Lung (tissue), 12 donors: Measurements from ENCODE around the gene SLC7A10. TPM values are rescaled to one million over a fixed set of nuclear protein-coding genes. Genes with fewer than 3 reads are reported as not detected.
A peak's percentile ranks its signal among the peaks of the same experiment; 100 is the strongest.

Source experiments
- ATAC-seq: fragments of 200-7000 bp; cut with Tn5 transposase; one replicate; pipeline ENCODE4 v1.9.1; 2020; ENCODE audit warnings: moderate number of reproducible peaks; ENCODE audit not compliant: insufficient read depth, low FRiP score
- DNase-seq, 3 donors: peaks; one replicate each; pipeline ENCODE4 v3.0.0-alpha.2; 2013 to 2017
- H3K27ac ChIP-seq, 2 donors: one replicate each; pipeline ENCODE4 v1.5.1; 2013; ENCODE audit warnings: mild to moderate bottlenecking in 2 of 2, moderate library complexity in 2 of 2, control low read depth in 1 of 2, inconsistent platforms in 1 of 2, low read depth in 1 of 2, low read length in 1 of 2
- H3K27me3 ChIP-seq, 3 donors: one replicate each; pipeline ENCODE4 v1.5.1; 2013; ENCODE audit warnings: low read length in 2 of 3; ENCODE audit not compliant: control insufficient read depth in 3 of 3, insufficient read depth in 3 of 3
- H3K36me3 ChIP-seq, 4 donors: one replicate each; pipeline ENCODE4 v1.5.1; 2013; ENCODE audit warnings: low read length in 4 of 4, mild to moderate bottlenecking in 1 of 4, moderate library complexity in 1 of 4; ENCODE audit not compliant: control insufficient read depth in 4 of 4, insufficient read depth in 4 of 4
- H3K4me1 ChIP-seq, 5 donors: one replicate each; pipeline ENCODE4 v1.5.1; 2013; ENCODE audit warnings: low read length in 5 of 5, mild to moderate bottlenecking in 2 of 5, moderate library complexity in 1 of 5; ENCODE audit not compliant: control insufficient read depth in 5 of 5, insufficient read depth in 5 of 5
- H3K4me3 ChIP-seq: one replicate; pipeline ENCODE4 v1.5.1; 2013; ENCODE audit warnings: mild to moderate bottlenecking, control low read depth, moderate library complexity
- H3K9ac ChIP-seq, 2 donors: one replicate each; pipeline ENCODE4 v1.5.1; 2013; ENCODE audit warnings: low read length in 2 of 2, control low read depth in 1 of 2; ENCODE audit not compliant: insufficient read depth in 1 of 2
- H3K9me3 ChIP-seq, 4 donors: one replicate each; pipeline ENCODE4 v1.5.1; 2013; ENCODE audit warnings: low read length in 3 of 4, mild to moderate bottlenecking in 1 of 4, moderate library complexity in 1 of 4; ENCODE audit not compliant: control insufficient read depth in 4 of 4, insufficient read depth in 3 of 4
- WGBS, 2 donors: extraction: QIAGEN DNeasy Blood & Tissue Kit; methylation state at CpG; one replicate each; pipeline ENCODE4 v1.1.7; 2013; 5-methylcytosine and 5-hydroxymethylcytosine counted together
- polyA plus RNA-seq, 2 donors: library from polyadenylated mRNA; stranded (reverse); fragments of 200-250 nt; gene quantifications; one replicate each; pipeline ENCODE4 v1.2.1, GENCODE V29; 2013
- total RNA-seq, 2 donors: library from RNA; depleted of rRNA in 1 of 2; stranded (reverse); fragments of >200 nt in 1 of 2; gene quantifications; one replicate each; pipeline ENCODE4 v1.2.1, GENCODE V29; 2014 to 2021
- TF ChIP-seq, protein P1 (sequence below): IDR thresholded peaks from 2 replicates; pipeline ENCODE4 v1.5.1; 2012; ENCODE audit warnings: mild to moderate bottlenecking; ENCODE audit errors: control extremely low read depth, extremely low read depth
- donor health status: control.
- donor health status: control.
- donor health status: Bipolar disorder and iron deficiency.
- donor health status: healthy.
- donor health status: DM: yes; HTN: yes; CAD: no.

The SLC7A10 gene
- total and polyA plus RNA-seq, 4 donors: 0.02 to 0.71 (median 0.16) TPM

DNA sequence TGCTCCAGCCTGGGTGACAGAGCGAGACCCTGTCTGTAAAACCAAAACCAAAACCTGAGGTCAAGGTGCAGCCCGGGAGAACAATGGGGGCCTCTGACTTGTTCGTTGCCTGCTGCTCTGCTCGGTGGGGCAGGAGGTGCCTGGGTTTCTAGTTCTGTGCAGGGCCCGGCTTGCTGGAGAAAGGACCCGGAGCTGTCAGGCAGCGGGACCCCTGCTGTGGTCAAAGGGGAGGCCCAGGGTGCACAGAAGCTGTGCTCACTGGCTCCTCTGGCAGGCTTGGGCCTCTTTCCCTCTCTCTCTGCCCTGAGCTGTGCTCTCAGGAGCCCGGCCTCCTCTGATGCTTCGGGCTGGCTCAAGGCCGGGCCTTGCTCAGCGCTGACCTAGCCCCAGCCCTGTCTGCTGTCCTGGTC, 28.1 kb downstream of the SLC7A10 start:
- no peak overlapping the region for H3K9ac ChIP-seq
- no peaks in the 10 kb centered on the region for H3K9me3 ChIP-seq
- H3K27me3 ChIP-seq: no peaks in the 10 kb centered on the region
- ATAC-seq (no peak), DNase-seq (no peak)
- H3K36me3 ChIP-seq: peaks cover 0 to 15% (median 5%) of the 10 kb centered on the region in 4 donors
- no peak overlapping the region for H3K4me3 ChIP-seq
- TF ChIP-seq, protein P1, sequence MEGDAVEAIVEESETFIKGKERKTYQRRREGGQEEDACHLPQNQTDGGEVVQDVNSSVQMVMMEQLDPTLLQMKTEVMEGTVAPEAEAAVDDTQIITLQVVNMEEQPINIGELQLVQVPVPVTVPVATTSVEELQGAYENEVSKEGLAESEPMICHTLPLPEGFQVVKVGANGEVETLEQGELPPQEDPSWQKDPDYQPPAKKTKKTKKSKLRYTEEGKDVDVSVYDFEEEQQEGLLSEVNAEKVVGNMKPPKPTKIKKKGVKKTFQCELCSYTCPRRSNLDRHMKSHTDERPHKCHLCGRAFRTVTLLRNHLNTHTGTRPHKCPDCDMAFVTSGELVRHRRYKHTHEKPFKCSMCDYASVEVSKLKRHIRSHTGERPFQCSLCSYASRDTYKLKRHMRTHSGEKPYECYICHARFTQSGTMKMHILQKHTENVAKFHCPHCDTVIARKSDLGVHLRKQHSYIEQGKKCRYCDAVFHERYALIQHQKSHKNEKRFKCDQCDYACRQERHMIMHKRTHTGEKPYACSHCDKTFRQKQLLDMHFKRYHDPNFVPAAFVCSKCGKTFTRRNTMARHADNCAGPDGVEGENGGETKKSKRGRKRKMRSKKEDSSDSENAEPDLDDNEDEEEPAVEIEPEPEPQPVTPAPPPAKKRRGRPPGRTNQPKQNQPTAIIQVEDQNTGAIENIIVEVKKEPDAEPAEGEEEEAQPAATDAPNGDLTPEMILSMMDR: no peak
- H3K27ac ChIP-seq: no peak overlapping the region
- 90 to 98% methylated on average over 11 of the region's 11 CpGs for WGBS, 2 donors
- H3K4me1 ChIP-seq: peaks cover 0 to 10% (median 6%) of the 10 kb centered on the region in 5 donors

DNA sequence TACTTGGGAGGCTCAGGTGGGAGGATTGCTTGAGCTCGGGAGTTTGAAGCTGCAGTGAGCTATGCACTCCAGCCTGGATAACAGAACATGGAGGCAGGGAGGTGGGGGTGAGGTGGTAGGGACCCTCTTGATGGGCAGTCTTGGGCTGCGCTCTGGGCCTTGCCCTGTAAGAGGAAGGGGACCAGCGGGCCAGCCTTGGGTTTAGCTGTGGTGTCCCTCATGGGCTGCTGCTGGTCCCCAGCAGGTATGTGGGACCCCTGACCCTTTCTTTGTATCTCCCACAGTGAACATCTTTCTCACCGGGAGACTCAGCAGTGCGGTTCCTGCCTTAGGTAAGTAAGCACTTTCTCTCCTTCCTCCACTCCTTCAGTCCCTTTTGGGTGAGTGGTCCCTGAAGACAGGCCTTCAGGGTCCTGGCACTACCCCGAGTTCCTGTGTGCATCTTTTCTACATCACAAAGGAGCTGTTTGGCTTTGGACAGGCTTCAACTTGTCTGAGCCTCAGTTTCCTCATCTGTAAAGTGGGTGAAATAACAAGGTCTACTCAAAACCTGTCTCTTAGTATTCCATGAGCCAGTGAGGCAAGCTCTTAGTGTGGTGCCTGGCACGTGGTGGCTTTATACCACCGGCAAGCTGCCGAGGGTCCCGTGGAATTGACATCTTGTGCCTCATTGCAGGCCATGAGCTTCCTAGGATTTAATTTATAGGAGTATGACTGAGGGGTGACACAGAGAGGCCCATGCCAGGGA, 29.0 kb downstream of the SLC7A10 start:
- ATAC-seq: no peak
- Histone ChIP-seq H3K9me3 (no peaks in the 10 kb centered on the region), H3K27ac (no peak overlapping the region), H3K27me3 (no peaks in the 10 kb centered on the region), H3K9ac (no peak overlapping the region), H3K4me3 (no peak overlapping the region), H3K36me3 (peaks cover 0 to 15% (median 4%) of the 10 kb centered on the region in 4 donors), H3K4me1 (peaks cover 0 to 10% (median 6%) of the 10 kb centered on the region in 5 donors)
- 95 to 96% methylated on average over 10 of the region's 10 CpGs for WGBS, 2 donors
- no peak for DNase-seq
- TF ChIP-seq, protein P1: no peak

DNA sequence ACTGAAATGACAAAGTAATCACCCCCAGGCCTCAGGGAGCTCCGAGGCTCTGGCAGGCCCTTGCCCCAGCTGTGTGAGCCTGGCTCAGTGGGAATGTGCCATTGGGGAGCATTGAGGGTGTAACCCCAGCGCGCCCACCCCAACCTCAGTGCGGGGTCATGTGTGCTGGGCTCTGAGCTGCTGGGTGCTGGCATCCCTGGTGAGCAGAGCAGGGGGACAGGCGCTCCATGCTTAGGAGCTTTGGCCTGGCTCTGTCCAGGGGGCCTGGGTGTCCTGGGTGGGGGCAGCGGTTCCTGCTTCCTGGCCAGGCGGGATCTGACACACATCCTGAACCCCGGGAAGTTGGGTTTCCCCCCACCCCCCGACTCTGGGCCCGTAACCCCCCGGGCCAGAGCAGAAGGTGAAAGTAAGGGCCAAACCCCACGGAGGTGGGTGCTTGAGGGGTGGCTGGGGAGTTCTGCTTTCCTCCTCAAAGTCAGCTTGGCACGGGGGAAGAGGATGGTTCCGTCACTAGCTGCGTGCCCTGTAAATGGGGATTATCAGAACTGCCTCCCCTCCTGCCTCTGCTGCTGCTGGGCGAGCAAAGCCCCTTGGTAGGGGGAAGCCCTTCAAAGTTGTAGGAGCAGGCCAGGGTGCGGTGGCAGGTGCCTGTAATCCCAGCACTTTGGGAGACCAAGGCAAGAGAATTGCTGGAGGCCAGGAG, 29.9 kb downstream of the SLC7A10 start:
- 60 to 69% methylated on average over 17 of the region's 17 CpGs for WGBS, 2 donors
- peak overlapping the region in 1 of 2 donors; percentile 51 for H3K9ac ChIP-seq

More for the DNA sequence above, 29.9 kb downstream of the SLC7A10 start:
- Histone ChIP-seq H3K27ac (no peak overlapping the region), H3K4me1 (peaks cover 0 to 10% (median 6%) of the 10 kb centered on the region in 5 donors), H3K9me3 (no peaks in the 10 kb centered on the region), H3K4me3 (no peak overlapping the region), H3K36me3 (peaks cover 0 to 15% (median 4%) of the 10 kb centered on the region in 4 donors), H3K27me3 (no peaks in the 10 kb centered on the region)
- ATAC-seq (no peak), DNase-seq (no peak)
- TF ChIP-seq, protein P1: no peak
